Heart right ventricle (tissue), 16 donors: Measurements from ENCODE around the gene PHC1. TPM values are rescaled to one million over a fixed set of nuclear protein-coding genes. Genes with fewer than 3 reads are reported as not detected.
A peak's percentile ranks its signal among the peaks of the same experiment; 100 is the strongest.

Experiments
- ATAC-seq, 8 donors: fragments of 200-7000 bp; cut with Tn5 transposase; one replicate each; pipeline ENCODE4 v1.9.1; 2020; ENCODE audit warnings: mild to moderate bottlenecking in 8 of 8, moderate library complexity in 8 of 8, moderate number of reproducible peaks in 1 of 8
- DNase-seq, 2 donors: peaks; one replicate each; pipeline ENCODE4 v3.0.0-alpha.2; 2020
- H3K27ac ChIP-seq, 10 donors: fragments of 200-600 bp; sonication (generic) in 2 of 10; one replicate each; pipeline versions ENCODE4 v1.5.0 to v1.8.0; 2020 to 2022; ENCODE audit warnings: mild to moderate bottlenecking in 3 of 10
- H3K27me3 ChIP-seq, 7 donors: fragments of 200-600 bp; one replicate each; pipeline ENCODE4 v1.8.0; 2021 to 2022; ENCODE audit warnings: mild to moderate bottlenecking in 2 of 7
- H3K36me3 ChIP-seq, 9 donors: fragments of 200-600 bp; sonication (generic) in 1 of 9; one replicate each; pipeline versions ENCODE4 v1.5.0 to v1.8.0; 2020 to 2022; ENCODE audit warnings: mild to moderate bottlenecking in 2 of 9
- H3K4me1 ChIP-seq, 9 donors: fragments of 200-600 bp; sonication (generic) in 1 of 9; one replicate each; pipeline versions ENCODE4 v1.5.0 to v1.8.0; 2020 to 2022; ENCODE audit warnings: mild to moderate bottlenecking in 4 of 9
- H3K4me3 ChIP-seq, 10 donors: fragments of 200-600 bp; sonication (generic) in 2 of 10; one replicate each; pipeline versions ENCODE4 v1.5.0 to v1.8.0; 2020 to 2022; ENCODE audit warnings: mild to moderate bottlenecking in 7 of 10, moderate library complexity in 2 of 10
- H3K9me3 ChIP-seq, 11 donors: fragments of 200-600 bp in 10 of 11; sonication (generic) in 2 of 11; one replicate each; pipeline versions ENCODE4 v1.5.0 to v1.8.0; 2013 to 2022; ENCODE audit warnings: mild to moderate bottlenecking in 2 of 11, control low read depth in 1 of 11, moderate library complexity in 1 of 11
- WGBS, 2 donors: extraction: QIAGEN DNeasy Blood & Tissue Kit; methylation state at CpG; one replicate each; pipeline ENCODE4 v1.1.7; 2013; ENCODE audit warnings: inconsistent platforms in 1 of 2; 5-methylcytosine and 5-hydroxymethylcytosine counted together
- intact Hi-C, 10 donors: fragments of 100-400 bp; cut with DNase I; formaldehyde crosslinking; loops; one replicate each; pipeline versions ENCODE4 v1.11.1 to v1.14.2; 2022
- polyA plus RNA-seq, 2 donors: library from polyadenylated mRNA; stranded (reverse); fragments of 200-250 nt; gene quantifications; one replicate each; pipeline ENCODE4 v1.2.3, GENCODE V29; 2013
- total RNA-seq, 10 donors: library from RNA; stranded (reverse); fragmentation: NEBNext Ultra II Directional in 3 of 10; extraction: Animal tissue kit (Norgen Biotek cat#: 25700) in 3 of 10; gene quantifications; one replicate each; pipeline versions ENCODE4 v1.2.1 to v1.2.4, GENCODE V29; 2021 to 2023
- TF ChIP-seq, protein P1 (sequence below), 9 donors: fragments of 200-600 bp; sonication (generic) in 2 of 9; IDR thresholded peaks; one replicate each; pipeline versions ENCODE4 v1.5.0 to v1.8.0; 2021 to 2022; ENCODE audit warnings: antibody characterized with exemption in 9 of 9, mild to moderate bottlenecking in 5 of 9, moderate library complexity in 1 of 9
- donor health status: Arrhythmogenic right ventricular cardiomyopathy.
- donor health status: ischemic (EF 13 %, LVEDD 7.1; RV severe dilation, severe dysfunction).
- donor health status: healthy with polysubstance abuse.
- donor health status: DM: no; HTN: yes; CAD: no.
- donor health status: DM: no; HTN: no; CAD: no.
- donor health status: ischemic (EF 25% LVEDD 6.9; RV normal size, moderate dysfunction).
- donor health status: ischemic (EF 25% LVEDD 5.7; RV mildly dilated, moderate dysfunction).
- donor health status: healthy.
- donor health status: DM: yes; HTN: yes; CAD: no.
- donor health status: Ischemic cardiomyopathy.
- donor health status: ischemic (EF 35%, LVEDD 5.7; RV mildly dilated, moderate dysfunction).
- donor health status: nonischemic (EF 11% LVEDD 7.7; RV severe dilation, severe dysfunction).
- donor health status: DM: yes; HTN: yes; CAD: no.
- donor health status: PGD.
- donor health status: ischemic (EF 29% LVEDD 5.4; RV normal size, mild dysfunction).
- donor health status: nonischemic (EF 23%, LVEDD 6.1; RV moderate dilation, normal function).

The PHC1 gene
- total and polyA plus RNA-seq, 12 donors: 15.4 to 33.6 (median 23.7) TPM

DNA sequence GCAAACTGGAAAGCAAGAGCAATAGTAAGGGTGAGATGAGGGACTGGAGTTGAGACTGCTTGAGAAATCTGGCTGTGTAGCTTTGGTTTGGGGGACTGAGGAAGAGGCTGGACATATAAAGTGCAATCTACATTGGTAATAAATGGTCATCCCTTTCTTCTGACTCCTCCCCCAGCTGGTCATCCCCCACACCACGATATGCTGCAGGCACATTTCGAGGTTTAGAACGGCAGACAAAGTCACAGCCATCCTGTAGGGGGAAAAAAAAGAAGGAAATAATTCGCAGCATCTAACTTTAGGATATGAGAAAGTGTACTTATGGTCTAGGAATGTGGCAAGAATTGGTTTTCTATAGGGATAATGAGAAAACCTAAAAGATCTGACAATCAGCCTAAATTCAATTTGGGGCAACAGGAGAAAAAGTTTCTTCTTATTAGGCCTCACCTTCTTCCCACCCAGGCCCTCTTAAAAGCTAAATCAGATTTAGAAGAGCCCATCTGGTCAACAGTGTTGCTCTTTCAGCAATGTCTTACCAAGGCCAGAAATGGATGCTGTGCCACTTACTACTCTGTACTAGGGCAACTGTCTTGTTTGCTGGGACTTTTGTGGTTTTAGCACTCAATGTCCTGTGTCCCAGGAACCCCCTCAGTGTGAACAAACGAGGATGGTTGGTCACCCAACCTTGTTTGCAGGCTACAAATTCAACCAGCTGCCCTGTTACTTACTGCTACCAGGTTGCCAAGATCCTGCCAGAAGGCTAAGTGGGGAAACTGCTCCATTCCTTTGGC is 27.6 kb downstream of the PHC1 start:
- Histone ChIP-seq H3K4me1 (peaks cover 0 to 9% (median 0%) of the 10 kb centered on the region in 9 donors), H3K4me3 (no peak overlapping the region), H3K9me3 (no peaks in the 10 kb centered on the region), H3K36me3 (peaks cover 0 to 81% (median 53%) of the 10 kb centered on the region in 9 donors), H3K27ac (no peak overlapping the region), H3K27me3 (no peaks in the 10 kb centered on the region)
- no peak for ATAC-seq
- TF ChIP-seq, protein P1, sequence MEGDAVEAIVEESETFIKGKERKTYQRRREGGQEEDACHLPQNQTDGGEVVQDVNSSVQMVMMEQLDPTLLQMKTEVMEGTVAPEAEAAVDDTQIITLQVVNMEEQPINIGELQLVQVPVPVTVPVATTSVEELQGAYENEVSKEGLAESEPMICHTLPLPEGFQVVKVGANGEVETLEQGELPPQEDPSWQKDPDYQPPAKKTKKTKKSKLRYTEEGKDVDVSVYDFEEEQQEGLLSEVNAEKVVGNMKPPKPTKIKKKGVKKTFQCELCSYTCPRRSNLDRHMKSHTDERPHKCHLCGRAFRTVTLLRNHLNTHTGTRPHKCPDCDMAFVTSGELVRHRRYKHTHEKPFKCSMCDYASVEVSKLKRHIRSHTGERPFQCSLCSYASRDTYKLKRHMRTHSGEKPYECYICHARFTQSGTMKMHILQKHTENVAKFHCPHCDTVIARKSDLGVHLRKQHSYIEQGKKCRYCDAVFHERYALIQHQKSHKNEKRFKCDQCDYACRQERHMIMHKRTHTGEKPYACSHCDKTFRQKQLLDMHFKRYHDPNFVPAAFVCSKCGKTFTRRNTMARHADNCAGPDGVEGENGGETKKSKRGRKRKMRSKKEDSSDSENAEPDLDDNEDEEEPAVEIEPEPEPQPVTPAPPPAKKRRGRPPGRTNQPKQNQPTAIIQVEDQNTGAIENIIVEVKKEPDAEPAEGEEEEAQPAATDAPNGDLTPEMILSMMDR (IDR thresholded peaks at IDR 0.05): no peak
- intact Hi-C loops: no loop called here
- 70 to 73% methylated on average over 5 of the region's 5 CpGs for WGBS, 2 donors
- DNase-seq: no peak

DNA sequence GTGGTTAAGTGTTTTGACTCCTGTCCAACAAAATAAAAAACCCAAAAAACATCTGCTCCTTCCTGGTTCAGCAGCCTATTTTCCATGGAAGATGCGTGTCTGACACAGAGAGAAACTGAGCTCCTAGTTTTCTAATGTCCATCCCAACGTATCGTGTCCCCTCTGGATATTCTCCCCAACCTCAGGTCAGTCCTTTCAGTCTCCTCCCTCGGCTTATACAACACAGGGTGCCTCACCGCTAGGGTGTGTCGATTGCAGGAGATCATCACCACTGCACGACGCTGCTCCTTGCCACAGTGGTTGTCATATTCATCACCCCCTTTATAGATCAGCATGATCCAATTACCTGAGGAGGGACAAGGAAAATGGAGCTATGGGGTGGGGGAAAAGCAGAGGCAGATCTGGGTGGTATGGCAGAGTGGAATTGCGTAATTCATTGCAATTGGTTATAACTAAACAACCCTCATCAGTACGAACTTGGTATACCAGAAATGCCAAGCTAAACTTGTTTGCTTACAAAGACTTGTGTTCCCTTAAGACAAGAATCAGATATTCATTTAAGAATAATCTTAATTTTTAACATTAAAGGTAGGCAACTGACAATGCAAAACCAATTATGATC is 29.4 kb downstream of the PHC1 start:
- no peak for DNase-seq

DNA sequence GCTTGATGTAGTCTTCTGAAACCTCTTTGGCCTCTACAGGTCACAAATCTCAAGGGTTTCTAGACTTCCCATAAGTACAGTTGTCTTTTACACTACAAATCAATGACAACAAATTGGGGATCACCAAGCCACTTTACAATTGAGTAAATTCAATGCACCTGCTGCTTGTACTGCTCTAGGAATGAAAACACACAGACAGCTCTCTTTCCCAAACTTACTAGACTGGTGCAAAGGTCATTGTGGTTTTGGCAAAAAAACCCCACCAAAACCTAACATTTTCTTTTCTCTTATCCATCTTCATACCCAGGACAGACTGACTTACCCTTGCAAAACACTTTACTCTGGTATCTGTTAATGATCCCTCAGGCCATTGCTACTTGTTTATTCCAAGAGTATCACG is 32.4 kb downstream of the PHC1 start:
- 79 to 87% methylated on average over 1 of the region's 1 CpG for WGBS, 2 donors
- TF ChIP-seq, protein P1 (IDR thresholded peaks at IDR 0.05): no peak
- DNase-seq: no peak
- no peaks in the 10 kb centered on the region for H3K9me3 ChIP-seq
- no peak overlapping the region for H3K27ac ChIP-seq
- intact Hi-C loops: loop anchor here in 4 of 10 donors (5.0 kb wide), 1 partner anchor 34 kb away; the partner anchor contains the start of gene PHC1 (in 4 of the 4)
- ATAC-seq: no peak
- H3K4me1 ChIP-seq: peaks cover 7 to 42% (median 27%) of the 10 kb centered on the region in 9 donors
- no peak overlapping the region for H3K4me3 ChIP-seq
- H3K36me3 ChIP-seq: peaks cover 0 to 52% (median 35%) of the 10 kb centered on the region in 9 donors
- H3K27me3 ChIP-seq: no peaks in the 10 kb centered on the region

More for the DNA sequence above, 29.4 kb downstream of the PHC1 start:
- intact Hi-C loops: no loop called here
- peaks cover 4 to 27% (median 15%) of the 10 kb centered on the region in 9 donors for H3K4me1 ChIP-seq
- no peak overlapping the region for H3K27ac ChIP-seq
- no peak overlapping the region for H3K4me3 ChIP-seq
- 93 to 94% methylated on average over 10 of the region's 10 CpGs for WGBS, 2 donors
- ATAC-seq: no peak
- H3K9me3 ChIP-seq: no peaks in the 10 kb centered on the region
- no peaks in the 10 kb centered on the region for H3K27me3 ChIP-seq
- peaks cover 0 to 63% (median 46%) of the 10 kb centered on the region in 9 donors for H3K36me3 ChIP-seq
- TF ChIP-seq, protein P1 (IDR thresholded peaks at IDR 0.05): no peak

DNA sequence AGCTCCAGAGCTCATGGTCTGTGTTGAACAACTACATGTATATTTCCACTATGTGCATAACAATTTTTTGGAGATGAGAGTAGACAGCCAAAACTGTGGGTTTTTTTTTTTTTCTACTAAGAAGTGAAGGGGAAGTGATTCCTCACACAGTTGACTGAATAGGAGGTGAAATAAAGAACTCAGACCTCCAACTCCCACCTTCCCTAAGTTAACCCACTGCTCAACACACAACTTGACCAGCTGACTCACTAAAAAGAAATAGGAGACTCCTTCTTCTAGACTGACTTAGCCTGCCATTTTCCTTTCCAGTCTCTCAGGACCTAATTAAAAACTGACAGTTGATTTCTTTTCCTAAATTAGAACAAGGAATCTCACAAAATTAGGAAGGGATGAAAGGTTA is 33.4 kb downstream of the PHC1 start:
- TF ChIP-seq, protein P1 (IDR thresholded peaks at IDR 0.05): no peak
- H3K4me1 ChIP-seq: peaks cover 7 to 46% (median 27%) of the 10 kb centered on the region in 9 donors
- ATAC-seq: no peak
- peak overlapping the region in 2 of 10 donors; percentile 74 to 77 for H3K4me3 ChIP-seq
- intact Hi-C loops: loop anchor here in 4 of 10 donors (5.0 kb wide), 1 partner anchor 35 kb away; the partner anchor contains the start of gene PHC1 (in 4 of the 4)
- H3K27me3 ChIP-seq: no peaks in the 10 kb centered on the region
- DNase-seq: no peak
- H3K27ac ChIP-seq: peak overlapping the region in 1 of 10 donors; percentile 98
- peaks cover 0 to 42% (median 25%) of the 10 kb centered on the region in 9 donors for H3K36me3 ChIP-seq
- H3K9me3 ChIP-seq: peaks cover 0 to 3% (median 0%) of the 10 kb centered on the region in 11 donors
